Uterus (tissue), 2 donors: ENCODE data around the gene GSC2.

ENCODE experiments used
- CTCF ChIP-seq, 4 experiments: fragments of 200-600 bp in 2 of 4; fragments of 450-650 bp in 2 of 4; sonication (generic) in 2 of 4; IDR thresholded peaks; one replicate each; pipeline ENCODE4 v1.5.1; 2016 to 2019; ENCODE audit warnings: antibody characterized with exemption in 4 of 4, mild to moderate bottlenecking in 2 of 4, moderate library complexity in 1 of 4
- POLR2A ChIP-seq, 2 donors: fragments of 450-650 bp; IDR thresholded peaks; one replicate each; pipeline ENCODE4 v1.6.1; 2016; ENCODE audit warnings: antibody characterized with exemption in 2 of 2, mild to moderate bottlenecking in 1 of 2, moderate library complexity in 1 of 2

GRCh38 chr22:19146215-19146968 lies 3.7 kb downstream of the GSC2 start:
- TF ChIP-seq CTCF (IDR thresholded peaks at IDR 0.05) = no peak
- no peak for TF ChIP-seq POLR2A (IDR thresholded peaks at IDR 0.05)
